GM18507 (cell line): ENCODE measurements around the gene CBFA2T2.

ENCODE experiments used
- DNase-seq: peaks from one replicate; pipeline ENCODE4 v3.0.0; 2011; ENCODE audit warnings: low read depth; ENCODE audit not compliant: insufficient read length; ENCODE audit errors: extremely low spot score
- FAIRE-seq: peaks from 2 replicates; lab custom pipeline; 2011; peaks lifted over from hg19 to GRCh38; lab: Jason Lieb, UNC

CBFA2T2 gene

DNA sequence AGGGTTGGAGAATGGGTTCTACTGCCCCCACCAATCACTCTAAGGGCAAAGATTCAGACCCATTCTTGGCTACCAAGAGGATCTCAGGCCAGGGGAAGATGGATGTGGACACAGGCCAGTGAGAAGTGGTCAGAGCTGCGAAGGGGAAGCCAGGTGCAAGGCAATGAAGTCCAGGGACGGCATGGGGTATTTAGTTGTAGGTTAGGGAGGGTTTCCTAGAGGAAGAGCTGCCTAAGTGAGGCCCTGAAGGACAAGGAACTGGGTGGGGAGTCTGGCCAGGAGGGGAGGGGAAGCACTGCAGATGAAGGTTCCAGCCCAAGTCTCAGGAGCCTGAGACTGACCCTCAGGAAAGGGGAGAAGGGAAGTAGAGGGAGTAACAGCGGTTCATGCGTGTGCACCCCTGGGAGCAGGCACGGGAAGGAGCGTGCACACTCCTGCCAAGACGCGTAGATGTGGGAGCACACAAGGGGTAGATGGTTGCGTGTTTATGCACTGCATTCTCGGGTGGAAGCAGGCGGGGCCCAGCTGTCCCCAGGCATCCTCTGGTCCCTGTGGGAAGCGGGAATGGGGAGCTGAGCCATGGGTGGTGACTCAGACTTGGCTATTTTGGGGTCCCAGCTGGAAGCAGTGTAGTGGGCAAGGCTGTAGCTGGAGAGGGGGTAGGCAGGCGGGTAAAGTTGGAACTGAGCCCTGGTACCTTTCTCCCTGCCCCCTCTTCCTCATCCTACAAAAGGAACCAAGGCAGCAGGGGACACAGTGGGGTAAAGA lies 180.2 kb downstream of the CBFA2T2 start:
- DNase-seq (no peak), FAIRE-seq (no peak)

DNA sequence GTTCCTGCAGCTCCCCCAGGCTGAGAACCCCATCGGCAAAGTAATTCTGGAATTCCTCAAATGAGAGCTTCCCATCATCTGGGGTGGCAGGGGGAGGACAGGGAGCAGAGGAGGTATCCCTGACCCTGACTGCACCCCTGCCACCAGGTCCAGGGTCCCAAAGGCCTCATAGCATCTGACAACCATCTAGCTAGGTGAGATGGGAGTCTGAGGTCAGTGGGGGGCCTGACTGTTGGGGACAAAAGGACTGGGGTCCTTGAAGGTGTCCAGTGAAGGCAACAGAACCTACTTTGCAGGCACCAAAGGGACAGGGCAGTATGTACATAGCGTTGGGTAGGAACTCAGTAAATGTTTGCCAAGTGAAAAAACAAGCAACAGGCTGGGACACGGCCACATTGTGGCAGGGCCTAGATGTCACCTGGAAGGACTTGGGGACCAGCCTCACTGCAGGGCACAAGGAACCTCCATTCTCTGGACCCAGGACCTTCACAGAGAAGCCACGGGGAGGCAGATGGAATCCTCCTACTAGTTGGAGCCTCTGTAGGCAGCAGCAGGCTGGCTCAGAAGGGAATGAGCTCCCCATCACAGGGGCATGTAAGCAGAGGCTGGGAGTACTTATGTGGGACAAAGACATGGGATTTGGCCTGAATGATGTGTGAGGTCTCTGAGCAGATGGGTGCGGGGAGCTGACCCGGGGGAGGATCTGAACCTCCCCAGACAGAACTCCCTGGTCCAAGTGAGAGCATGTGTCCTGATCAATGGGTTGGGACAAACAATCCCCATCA lies 181.0 kb downstream of the CBFA2T2 start:
- DNase-seq = no peak
- no peak for FAIRE-seq

DNA sequence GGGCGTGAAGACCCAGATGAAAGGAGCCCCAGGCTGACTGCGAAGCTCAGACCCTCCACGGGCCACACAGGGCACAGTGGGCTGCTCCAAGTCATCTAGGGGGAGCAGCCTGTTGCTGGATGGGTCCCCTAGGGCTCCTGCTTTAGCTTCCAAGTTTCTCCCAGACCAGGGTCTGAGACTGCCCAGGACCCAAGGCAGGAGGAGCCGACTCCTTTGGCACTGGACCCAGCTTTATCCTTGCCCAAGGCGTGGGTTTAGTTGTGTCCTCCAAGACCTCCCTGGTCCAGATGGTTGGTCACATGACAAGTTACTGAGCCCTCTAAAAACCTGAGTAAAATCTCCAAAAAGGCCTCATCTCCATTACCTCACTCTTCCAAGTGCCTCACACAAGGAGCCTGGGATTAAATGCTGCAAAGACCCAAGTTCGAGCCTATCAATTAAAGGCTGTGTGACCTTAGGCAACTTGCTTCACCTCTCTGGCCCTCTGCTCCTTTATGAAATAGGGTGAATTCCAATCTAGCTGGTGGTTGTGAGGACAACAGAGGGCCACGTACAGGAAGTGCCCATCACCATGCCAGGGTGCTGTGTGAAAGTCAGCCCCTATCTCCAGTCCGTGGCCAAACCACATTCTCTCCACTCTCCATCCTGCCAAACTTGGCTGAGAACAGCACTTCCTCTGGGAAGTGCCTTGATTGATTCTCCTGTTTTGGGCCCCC lies 181.8 kb downstream of the CBFA2T2 start:
- no peak for FAIRE-seq
- DNase-seq = no peak

DNA sequence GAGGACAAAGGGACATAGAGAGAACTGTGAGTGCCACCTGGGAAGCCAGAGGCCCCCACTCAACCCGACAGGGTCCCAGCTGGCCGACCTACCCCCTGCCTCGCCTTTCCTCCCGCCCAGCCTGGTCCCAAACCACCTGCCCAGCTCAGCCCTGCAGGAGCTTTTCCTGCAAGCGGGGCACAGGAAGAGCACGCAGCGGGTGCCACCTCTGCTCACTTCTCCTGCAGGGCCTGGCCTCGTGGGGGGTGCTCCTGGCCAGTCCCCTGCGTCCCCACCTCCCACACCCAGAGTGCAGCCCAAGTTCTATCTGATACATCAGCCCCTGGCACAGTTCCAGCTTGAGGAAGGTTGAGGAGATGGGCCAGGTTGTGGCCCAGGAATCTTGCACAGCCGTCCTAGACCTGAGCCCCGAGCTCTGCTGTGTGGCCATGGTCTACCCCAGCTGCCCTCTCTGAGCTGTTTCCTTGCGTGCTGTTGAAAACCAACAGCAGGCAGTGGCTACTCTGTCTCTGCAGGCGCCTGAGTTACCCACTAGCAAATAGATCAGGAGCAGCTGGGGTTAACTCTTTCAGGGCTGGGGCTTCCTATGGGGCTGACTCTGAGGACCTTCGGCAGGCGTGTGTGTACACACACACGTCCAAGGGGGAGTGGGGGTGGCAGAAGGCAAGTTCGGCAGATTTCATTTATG lies 182.7 kb downstream of the CBFA2T2 start:
- DNase-seq (no peak), FAIRE-seq (no peak)

DNA sequence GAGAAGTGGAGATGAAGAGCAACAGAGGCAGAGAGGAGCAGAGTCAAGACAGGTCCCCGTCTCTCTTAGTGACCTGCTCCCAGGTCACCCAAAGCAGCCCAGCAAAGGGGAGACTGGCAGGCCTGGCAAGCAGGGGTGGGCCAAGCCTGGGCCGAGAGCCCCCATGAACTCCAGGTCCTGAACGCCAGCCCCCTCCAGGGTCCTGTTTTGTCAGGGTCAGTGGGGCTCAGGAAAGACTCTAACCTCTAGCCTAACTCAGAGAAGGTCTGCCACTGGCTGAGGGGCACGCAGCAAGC lies 183.2 kb downstream of the CBFA2T2 start:
- FAIRE-seq (no peak), DNase-seq (no peak)

DNA sequence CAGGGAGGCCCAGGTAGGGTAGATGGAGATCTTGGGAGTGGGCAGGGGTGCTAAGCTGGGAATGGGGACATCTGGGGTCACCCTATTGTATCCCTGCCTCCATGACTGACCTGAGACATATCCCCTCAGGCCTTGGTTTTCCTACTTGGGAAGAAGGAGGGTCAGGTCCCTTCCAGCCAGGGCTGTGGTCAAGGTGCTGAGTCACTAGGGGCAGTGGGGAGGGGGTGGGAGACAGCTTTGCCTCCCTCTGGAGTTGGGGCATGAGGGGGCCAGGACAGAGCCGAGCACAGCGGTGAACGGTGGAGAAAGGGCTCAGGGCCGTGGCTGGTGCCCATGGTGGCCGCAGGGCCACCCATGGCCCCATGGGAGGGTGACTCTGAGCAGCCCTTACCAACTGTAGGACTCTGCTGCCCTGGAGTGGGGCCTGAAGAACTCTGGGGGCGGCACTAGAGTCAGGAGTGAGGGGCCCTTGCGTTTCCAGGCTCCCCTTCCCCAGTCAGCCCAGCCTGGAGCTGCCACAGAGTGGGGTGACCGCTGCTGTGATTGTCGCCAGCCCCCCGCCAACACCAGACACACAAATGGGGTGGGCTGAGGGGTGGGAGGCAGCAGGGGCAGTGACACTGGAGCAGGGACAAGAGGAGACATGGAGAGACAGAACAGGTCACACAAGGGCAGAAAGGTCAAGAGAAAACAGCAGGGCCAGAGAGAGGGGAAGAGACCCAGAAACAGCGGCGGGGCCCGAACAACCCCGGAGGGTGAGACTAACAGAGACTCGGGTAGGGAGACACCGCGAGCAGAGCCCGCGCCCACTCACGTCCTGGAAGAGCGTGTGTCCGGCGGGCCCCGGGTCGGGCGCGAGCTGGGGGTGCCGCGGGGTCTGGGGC lies 183.8 kb downstream of the CBFA2T2 start:
- no peak for FAIRE-seq
- DNase-seq = no peak

DNA sequence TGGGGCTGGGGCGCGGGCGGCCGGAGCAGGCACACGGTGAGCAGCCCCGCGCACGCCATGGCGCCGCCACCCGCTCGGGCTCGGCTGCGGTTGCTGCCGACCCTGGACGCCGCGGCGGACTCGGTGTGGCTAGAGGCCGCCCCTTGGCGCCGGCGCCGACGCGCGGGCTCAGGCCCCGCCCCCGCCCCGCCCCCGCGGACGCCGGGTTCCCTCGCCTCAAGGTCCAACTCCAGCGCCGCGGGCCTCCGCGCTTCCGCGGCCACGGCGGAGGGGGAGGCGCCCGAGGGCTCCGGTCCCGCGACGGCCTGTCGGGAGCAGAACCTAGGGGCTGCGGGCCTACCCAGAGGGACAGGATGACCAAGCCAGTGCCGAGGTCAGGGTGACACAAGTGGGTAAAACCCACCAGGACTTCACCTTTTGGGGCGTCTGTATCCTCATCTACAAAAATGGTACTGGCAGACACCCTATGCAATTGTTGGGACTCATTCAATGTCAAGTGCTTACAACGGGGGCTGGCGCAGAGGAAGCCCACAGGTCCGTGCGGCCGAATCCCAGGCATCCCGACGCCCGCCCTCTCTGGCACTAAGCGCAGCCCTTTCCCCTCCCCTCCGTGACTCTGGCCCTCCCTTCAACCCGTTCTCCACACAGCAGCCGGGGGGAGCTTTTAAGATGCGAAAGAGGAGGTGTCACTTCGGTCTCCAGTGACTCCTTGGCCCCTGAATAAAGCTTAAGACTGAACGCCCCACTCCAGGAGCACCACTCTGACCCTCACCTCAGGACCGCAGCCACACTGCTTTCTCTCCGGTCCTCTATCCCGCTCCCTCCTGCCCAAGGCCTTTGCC lies 184.6 kb downstream of the CBFA2T2 start, which contains the start of gene NECAB3:
NECAB3 (minus strand) TSS at position 135 of the 842 bp plus-strand sequence; CDS start at position 59, 76 bp downstream.
- no peak for FAIRE-seq
- DNase-seq = no peak

DNA sequence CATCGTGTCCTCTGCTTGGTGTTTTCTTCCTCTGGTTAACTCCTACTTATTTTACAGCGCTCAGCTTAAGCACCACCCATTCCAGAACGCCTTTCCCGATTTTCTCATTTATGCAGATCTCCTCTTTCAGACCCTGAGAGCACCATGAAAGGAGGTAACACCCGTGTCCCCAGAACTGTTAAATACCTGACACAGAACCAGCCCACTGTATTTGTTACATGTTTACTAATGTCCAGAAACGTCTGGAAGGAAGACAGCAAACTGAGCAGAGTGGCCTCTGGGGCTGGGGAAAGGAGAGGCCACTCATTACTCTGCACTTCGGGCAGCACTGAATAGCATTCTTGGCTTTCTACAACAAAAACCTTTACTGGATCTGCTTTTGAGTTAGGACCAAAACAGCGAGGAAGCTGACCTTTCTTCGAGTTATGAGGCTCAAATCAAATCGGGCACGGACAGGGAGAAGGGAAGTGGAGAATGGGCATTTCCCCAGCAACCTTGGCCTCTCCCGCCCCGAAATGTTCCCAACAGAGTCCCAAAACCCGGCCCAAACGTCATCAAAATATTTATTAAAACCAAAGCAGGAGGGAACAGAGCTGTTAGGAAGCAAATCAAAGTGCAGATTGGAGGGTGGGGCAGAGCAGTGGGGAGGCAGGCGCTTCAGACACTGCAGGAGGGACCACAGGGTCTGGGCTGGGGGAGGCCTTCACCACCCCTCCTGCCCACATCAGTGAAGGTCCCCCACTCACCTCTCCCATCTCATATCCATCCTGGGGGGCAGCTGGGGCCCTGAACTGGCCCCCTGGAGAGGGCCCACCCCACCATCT lies 185.5 kb downstream of the CBFA2T2 start:
- FAIRE-seq = no peak
- DNase-seq = no peak

DNA sequence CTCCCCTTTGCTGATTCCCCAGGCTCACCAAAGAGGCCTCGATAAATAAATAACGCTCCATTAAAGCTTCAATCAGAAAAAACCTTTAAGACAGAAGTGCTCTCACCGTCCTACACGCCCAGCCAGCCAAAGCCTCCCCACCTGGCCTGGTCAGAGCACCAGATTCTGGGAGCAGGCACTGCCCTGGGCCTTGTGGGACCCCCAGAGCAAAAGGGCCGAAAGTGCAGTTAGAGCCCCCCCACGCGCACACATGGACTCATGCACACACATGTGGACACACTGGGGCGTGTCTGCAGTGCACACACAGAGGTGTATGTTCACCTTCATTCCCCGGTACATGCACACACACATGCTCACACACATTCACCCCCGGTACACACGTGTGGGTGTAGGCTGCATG lies 186.2 kb downstream of the CBFA2T2 start:
- DNase-seq (no peak), FAIRE-seq (no peak)

DNA sequence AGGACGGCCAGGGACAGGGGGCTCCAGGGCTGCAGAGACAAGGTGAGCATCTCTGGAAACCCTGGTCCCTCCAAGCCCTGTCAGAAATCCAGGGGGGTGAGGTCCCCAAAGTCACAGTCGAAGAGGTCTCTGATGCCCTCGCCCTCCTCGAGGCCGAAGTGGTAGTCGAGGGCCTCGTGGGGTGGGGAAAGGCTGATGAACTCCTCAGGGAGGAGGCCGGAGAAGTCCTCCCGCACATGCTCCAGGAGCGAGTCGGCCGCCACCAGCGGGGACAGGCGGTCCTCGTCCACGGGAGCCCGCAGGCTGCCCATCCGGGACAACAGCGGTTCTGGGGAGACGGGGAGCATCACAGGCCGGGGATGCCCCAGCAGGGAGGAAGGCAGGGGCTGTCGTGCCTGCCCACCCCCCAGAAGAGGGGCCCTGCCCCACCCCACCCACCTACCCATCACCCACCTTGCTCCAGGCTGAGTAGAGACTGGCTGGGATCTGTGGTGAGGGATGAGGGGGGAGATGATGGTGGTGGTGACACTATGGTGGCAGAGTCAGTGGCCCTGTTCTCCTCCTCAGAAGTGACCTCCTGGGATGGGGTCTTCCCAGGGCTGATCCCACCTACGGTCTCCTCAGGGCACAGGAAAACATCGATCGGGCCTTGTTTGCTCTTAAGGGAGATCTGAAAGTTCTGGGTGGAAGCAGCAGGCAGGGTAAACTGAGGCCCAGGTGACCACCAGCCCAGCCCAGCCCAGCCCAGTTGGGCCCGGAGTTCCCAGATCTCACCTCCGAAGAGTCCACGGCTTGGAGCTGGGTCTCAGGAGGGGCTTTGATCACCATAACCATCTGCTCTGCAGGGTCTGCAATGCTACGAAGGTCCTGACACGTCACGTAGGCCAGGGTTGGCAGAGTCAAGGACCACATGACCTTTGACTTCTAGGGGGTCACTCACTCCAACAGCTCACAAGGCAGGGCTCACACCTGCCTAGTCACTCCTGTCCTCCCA lies 187.1 kb downstream of the CBFA2T2 start:
- DNase-seq (no peak), FAIRE-seq (no peak)

DNA sequence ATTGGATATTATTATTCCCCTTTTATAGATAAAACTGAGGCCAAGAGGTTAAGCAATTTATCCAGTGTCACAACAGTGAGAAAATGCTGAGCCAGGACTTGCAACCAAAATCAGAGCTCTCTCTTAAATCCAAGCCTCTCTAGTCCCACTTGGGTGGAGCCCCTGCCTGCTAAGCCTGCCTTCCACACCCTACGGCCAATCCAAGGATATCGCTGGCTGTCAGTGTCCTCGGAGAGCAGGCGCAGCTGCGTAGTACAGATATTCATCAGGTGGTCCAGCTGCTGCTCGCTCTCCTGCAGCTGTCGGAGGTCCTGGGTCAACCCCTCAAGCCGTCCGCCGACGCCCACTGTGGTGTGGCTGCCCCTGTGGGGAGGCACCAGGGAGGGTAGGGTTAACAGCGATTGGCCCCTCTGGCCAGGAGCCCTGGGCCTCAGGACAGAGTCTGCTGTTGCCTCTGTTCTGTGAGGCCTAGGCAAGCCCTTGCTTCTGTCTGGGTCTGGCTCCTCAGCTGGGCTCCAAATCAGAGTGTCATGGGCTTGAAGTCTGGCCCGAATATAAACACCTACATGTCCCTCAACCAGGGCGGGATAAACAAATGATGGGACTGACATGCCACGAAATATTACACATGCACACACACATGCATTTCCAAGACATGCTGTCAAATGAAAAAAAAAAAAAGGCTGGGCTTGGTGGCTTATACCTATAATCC lies 188.3 kb downstream of the CBFA2T2 start:
- FAIRE-seq = no peak
- no peak for DNase-seq

DNA sequence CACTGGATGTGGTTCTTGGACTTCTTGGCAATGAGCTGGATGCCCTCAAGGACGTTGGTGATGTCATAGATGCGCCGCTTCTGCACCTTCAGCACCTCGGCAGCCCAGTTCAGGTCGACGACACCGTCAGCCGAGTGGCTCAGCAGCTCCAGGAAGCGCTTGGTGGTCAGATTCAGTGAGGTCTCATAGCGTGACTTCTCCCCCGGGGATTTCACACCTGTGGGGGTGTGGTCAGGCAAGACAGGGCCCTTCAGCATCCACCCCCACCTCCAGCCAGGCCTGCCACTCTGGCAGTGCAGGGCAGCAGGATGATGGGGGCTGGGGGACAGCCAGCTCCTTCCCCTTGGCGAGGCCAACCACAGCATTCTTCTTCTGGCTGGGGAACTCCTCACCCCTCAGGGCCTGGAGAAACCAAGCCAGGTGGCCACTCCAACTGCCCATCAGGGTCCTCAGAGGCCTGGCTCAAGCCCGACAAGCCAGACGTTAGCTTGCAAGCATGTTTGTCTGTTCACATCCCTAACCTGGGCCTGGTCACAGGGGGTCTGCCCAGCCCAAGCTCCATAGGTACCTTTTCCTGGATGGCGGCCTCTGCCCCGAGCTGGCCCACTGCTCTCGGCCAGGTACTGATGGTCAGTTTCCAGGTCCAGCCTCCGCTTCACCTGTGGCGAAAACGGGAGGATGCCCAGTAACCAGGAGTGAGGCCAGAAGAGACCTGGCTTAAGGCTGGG lies 190.0 kb downstream of the CBFA2T2 start:
- DNase-seq (no peak), FAIRE-seq (peak; percentile 90)

DNA sequence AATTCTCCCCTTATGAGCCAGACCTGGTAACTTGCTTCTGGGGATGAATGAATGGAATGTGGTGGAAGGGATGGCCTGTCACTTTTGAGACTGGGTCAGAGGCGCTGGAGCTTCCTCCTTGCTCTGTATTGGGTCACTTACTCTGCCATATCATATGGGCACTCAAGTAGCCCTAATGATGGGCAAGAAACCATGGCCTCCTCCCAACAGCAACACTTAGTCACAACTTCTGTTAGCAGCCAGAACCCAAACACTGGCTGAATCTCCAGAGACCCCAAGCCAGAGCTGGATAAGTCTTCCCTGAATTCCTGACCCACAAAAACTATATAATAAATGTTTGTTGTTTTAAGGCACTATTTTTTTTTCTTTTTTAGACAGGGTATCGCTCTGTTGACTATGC lies 190.8 kb downstream of the CBFA2T2 start:
- DNase-seq (no peak), FAIRE-seq (no peak)

DNA sequence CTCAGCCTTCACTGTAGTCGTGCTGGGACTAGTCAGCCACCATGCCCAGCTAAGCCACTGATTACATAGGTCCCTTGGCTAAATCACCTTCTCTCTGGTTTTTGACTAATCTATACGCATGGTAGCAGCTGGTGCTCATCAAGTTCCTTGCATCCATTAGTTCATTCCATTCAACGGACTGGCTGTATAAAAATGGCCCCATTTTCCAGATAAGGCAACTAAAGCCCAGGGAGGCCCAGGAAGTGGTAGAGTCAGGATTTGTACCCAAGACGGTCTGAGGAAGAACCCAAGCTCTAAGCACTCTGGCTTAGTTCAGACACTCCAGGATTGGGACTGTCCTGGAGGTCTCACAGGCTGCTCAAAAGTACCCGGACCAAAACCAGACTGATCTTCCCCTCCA lies 191.4 kb downstream of the CBFA2T2 start:
- DNase-seq (no peak), FAIRE-seq (no peak)

DNA sequence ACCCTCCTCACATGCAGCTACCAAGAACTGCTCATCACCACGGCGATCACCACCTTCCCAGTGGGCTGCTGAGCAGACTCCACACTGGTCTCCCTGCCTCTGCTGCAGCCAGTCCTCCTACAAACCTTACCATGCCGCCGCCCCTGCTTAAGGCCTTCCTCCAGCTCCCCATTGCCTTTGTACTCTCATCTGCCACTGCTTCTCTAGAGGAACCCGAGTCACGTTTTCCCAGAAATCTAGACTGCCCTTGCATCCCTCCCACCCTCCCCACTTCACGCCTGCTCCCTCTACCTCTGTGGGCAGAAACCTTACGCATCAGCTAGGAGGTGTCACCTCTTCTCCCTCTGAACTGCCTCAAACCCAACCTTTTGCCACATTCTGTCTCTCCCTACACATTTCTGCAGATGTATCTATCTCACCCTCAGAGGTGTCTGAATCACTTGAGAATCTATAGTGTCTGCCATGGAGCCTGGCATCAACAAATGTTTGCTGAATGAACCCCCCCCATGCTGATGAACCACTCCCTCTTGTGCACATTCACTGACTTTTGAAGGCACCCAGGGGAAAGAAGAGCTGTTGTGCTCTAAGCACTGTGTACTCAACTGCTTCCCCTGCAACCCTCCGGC lies 191.9 kb downstream of the CBFA2T2 start:
- FAIRE-seq (no peak), DNase-seq (no peak)
